HPDE6-E6E7 (cell line): ENCODE measurements around the gene TMEM127.
"Not testable (repeated sequence)": the region's sequence is repeated elsewhere in the genome, so short reads cannot be mapped to it uniquely, and the experiment has no call there.

Experiments
- DNase-seq: peaks from one replicate; pipeline ENCODE4 v3.0.0; 2011; ENCODE audit warnings: missing footprints; ENCODE audit errors: extremely low spot score

TMEM127 gene

GRCh38 chr2:96241227-96241626 lies 24.6 kb downstream of the TMEM127 start:
- DNase-seq: no peak

DNA sequence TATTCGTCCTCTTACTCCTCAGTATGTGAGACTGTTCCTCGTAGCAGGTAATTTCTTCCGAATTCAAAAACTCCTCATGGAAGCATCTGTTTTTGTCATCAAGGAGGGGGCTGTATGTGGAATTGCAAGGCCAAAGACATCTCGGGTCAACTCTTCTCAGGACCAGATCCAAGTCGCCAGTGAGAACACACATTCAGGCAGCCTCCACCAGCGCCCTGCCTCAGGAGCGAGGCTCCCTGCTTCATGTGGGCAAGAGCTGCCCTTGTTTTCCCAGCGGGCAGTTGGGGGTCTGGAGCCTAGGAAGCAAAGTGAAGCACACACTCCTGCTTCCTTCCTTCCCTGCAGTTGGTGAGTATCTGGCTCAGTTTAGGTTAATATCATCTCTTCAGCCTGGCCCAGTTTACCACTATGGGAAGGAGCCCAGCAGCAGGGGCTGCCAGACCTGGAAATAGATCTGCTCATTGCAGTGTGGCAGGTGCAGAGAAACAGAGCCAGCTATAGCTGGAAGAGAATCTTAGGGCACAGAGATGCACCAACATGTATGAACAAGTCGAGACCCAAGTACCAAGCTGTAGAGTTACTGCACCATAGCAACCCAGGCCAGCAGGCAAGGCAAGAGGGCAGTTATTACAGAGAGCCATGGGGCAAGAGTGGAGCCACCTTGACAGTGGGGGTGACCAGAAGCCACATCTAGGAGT lies 25.3 kb downstream of the TMEM127 start:
- DNase-seq: peak; percentile 35

DNA sequence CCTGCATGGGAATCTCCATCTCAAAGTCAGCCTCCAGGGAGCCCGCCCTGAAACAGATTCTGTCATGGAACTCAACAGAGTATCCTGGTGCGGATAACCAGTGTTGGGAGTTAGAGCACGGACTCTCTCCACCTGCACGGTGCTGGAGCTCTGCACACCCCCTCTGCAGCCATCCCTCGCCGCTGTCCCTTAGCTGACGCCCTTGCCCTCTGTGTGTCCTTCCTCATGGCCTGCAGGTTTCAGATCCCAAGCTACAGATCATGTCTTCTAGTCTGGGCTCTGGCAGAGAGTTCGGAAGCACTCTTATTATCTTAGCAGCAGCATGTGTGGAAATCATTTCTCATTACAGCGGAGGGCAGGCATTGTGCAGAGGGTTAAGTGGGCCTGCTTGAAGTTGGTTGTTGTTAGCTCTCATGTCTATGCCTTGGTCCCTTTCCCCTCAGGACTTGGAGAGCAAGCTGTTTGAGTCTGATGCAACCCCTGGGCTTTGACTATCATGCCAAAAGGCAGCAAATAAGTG lies 26.0 kb downstream of the TMEM127 start:
- DNase-seq: no peak

GRCh38 chr2:96239091-96239490 lies 26.7 kb downstream of the TMEM127 start:
- no peak for DNase-seq

- DNase-seq: no peak
Measured at GRCh38 chr2:96238266-96238665, 27.5 kb downstream of the TMEM127 start.

DNA sequence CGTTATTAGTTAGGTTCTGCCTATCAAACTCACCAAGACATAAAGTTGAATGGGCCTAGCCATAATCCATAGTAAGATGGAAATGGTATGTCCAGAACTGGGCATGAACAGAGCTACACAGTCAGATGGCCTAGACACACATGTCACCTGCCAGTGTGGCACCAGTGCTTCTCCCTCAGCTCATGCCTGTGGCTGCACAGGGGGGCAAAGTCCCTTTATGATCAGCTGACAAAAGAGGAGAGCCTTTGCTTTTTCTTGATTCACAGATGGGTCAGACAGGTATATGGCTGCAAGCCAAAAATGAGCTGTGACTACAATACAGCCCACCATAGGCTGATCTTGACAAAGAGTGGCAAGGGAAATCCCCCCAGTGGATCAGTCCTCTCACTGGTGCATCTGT lies 28.9 kb downstream of the TMEM127 start:
- DNase-seq: no peak

- DNase-seq: no peak
Measured at GRCh38 chr2:96233880-96234316, 31.9 kb downstream of the TMEM127 start.

DNA sequence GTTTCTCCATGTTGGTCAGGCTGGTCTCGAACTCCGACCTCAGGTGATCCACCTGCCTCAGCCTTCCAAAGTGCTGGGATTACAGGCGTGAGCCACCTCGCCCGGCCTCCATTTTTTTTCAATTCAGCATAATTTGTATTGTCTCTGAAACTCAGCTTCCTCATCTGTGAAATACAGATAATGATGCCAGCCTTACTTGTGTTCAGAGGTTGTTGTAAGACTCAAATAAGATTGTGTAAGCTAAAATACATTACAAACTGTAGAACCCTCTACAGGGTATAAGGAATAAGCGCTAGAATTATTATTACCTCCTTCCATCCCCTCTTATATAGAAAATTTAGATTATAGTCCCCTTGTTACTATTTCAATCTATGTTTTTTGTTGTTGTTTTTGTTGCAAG lies 32.4 kb downstream of the TMEM127 start:
- no peak for DNase-seq

GRCh38 chr2:96231316-96231715 lies 34.5 kb downstream of the TMEM127 start:
- DNase-seq: no peak

DNA sequence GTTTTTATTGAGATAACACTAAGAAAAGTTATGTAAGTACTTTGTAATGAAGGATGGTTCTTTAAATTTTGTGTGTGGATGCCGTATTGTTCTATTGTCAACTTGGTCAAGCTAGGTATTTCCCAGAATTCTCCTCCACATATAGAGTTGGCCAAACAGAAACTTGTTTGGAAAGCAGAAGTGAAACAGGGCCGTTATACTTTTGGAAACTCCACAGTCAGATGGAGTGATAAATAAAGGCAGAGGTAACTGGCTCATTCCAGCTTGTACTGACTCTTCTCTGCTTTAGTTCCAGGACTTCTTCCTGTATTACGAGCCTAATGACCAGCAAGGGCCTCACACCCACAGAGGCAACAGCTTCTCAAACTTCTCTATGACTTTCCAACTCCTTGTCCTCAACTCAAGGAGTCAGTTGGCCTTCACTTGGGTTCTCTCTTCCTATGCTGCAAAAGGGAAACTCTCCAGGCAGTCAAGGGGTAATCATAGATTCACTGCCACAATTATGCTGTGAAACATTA lies 40.7 kb downstream of the TMEM127 start:
- no peak for DNase-seq

- DNase-seq: not testable (repeated sequence)
Measured at GRCh38 chr2:96221106-96221505, 44.7 kb downstream of the TMEM127 start.

DNA sequence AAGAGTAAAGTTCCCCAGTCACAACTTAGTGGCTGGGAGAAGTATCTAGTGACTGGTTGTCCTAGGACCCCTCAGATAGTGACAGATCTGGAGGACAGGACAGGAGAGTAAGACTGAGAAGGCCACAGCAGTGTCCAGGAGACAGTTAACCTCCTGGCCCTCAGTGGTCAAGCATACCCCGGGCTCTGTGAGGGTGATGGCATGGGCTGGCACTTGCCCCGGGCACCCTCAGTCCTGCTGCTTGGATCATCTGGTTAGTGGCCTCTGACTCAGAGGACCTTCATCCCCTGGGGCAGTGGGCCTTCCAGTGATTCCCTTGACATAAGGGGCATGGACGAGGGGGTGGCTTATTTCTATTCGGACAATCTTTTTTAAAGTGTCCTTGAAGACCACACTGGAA lies 45.8 kb downstream of the TMEM127 start:
- not testable (repeated sequence) for DNase-seq

- no peak for DNase-seq
Measured at GRCh38 chr2:96218508-96219131, 47.2 kb downstream of the TMEM127 start.

GRCh38 chr2:96214554-96214953 lies 51.2 kb downstream of the TMEM127 start:
- DNase-seq: no peak

DNA sequence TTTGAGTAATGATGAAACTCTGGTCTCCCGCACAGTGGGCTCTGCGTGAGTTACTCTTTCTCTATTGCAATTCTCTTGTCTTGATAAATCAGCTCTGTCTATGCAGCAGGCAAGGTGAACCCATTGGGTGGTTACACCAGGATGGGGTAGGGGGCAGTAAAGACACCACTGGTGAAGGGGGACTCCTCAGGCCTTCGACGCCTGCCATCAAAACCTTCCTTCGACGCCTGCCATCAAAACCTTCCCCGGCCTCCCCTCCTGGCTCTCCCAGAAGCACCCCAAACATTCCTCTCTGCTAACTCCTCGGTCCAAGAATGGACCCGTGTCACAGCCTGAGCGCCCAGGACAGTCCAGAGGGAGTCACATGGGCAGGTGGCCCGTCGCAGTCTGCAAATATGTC lies 52.4 kb downstream of the TMEM127 start:
- no peak for DNase-seq

DNA sequence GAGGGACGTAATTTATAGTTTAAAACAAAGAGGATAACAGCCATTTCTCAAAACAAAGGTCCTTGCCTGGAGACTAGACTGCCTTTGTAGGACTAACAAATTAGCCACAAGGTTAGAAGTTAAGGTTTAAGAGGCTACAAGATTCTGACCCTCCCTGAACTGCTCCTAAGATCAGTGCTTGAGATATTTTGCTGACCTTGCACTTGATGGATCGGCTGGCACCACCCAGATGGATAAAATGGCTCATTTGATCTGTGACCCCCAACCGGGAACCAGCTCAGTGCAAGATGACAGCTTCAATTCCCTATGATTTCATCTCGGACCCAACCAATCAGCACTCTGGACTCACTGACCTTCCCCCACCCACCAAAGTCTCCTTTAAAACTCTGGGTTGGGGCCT lies 53.5 kb downstream of the TMEM127 start:
- no peak for DNase-seq

DNA sequence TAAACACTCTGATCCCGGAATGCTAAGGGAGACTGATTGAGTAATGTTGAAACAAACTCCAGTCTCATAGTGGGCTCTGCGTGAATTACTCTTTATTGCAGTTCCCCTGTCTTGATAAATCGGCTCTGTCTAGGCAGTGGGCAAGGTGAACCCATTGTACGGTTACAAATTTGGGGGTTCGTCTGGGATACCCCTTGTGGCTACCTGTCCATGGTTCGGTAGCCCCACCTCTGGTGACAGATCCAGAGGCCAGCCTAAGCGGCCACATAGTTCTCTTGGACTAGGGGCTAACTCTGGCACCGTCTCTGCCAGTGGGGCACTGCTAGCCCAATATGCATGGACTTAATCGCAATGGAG lies 56.1 kb downstream of the TMEM127 start:
- DNase-seq: no peak

- no peak for DNase-seq
Measured at GRCh38 chr2:96209011-96209728, 56.6 kb downstream of the TMEM127 start.

GRCh38 chr2:96208143-96209010 lies 57.4 kb downstream of the TMEM127 start, which contains the start of gene STARD7:
TSS of gene STARD7 (minus strand) at chr2:96208827. CDS start at chr2:96208434, 393 bp downstream.
- peak; percentile 94 for DNase-seq

- DNase-seq: no peak
Measured at GRCh38 chr2:96207774-96208142, 58.0 kb downstream of the TMEM127 start.

DNA sequence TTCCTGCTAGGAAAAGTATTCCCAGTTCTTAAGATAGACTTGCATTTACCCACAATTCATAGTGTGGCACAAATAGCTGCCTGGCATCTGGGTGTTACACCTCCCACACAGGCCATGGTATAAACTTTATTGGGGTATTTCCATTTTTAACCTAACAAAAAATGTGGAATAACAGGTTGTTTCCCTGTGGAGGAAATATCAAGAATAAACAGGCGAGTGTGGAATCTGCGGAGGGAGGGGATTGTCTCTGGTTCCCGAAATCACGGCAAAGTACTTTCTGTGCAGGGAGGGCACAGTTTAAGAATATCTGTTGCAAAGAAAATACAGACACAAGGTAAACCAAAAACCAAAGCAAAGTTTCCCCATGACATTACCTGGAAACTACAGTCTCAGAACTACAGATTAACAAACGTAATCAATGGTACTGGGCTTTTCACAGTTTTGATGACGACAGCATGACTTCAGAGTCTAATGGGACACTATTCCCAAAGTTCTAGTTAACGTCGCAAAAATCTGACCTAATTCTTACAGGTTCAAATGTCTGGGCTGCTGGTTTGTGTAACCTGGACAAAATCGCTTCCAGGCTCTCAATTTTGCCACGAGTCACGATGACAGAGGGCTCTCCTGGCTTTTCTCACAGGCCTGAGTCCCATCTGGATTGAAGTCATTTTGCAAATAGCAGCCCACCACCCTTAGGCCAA lies 58.6 kb downstream of the TMEM127 start:
- DNase-seq: no peak
